Natural killer cell (primary cell): ENCODE data around the gene MUC13. TPM values are rescaled to one million over a fixed set of nuclear protein-coding genes. Genes with fewer than 3 reads are reported as not detected.

ENCODE experiments used
- ATAC-seq, 3 donors: fragments of 150-1000 bp in 2 of 3; fragments of 200-7000 bp in 1 of 3; cut with Tn5 transposase; 1 replicate in 1 of 3; 2 replicates in 2 of 3; pipeline ENCODE4 v1.10.0; 2021; ENCODE audit warnings: mild to moderate bottlenecking in 2 of 3, moderate library complexity in 2 of 3
- DNase-seq, 2 donors: peaks; one replicate each; pipeline versions ENCODE4 v3.0.0 to v3.0.0-alpha.2; 2013 to 2021; ENCODE audit warnings: mixed read lengths in 1 of 2
- H3K27ac ChIP-seq: one replicate; pipeline ENCODE4 v1.5.1; 2013; ENCODE audit warnings: mild to moderate bottlenecking, low read length
- H3K27me3 ChIP-seq: one replicate; pipeline ENCODE4 v1.6.1; 2013; ENCODE audit warnings: low read length; ENCODE audit not compliant: control insufficient read depth, insufficient read depth
- H3K36me3 ChIP-seq: one replicate; pipeline ENCODE4 v1.6.1; 2013; ENCODE audit warnings: low read length; ENCODE audit not compliant: control insufficient read depth, insufficient read depth
- H3K4me1 ChIP-seq: one replicate; pipeline ENCODE4 v1.6.1; 2013; ENCODE audit warnings: low read length; ENCODE audit not compliant: control insufficient read depth, insufficient read depth
- H3K4me3 ChIP-seq: one replicate; pipeline ENCODE4 v1.5.1; 2013; ENCODE audit warnings: low read length
- H3K9me3 ChIP-seq: one replicate; pipeline ENCODE4 v1.6.1; 2013; ENCODE audit warnings: low read length; ENCODE audit not compliant: control insufficient read depth, insufficient read depth
- H3K27ac Mint-ChIP-seq, 2 donors: one replicate each; pipeline ENCODE4 v1.8.0; 2022; ENCODE audit warnings: mild to moderate bottlenecking in 2 of 2, mixed read lengths in 2 of 2, moderate library complexity in 1 of 2
- H3K27me3 Mint-ChIP-seq, 2 donors: one replicate each; pipeline ENCODE4 v1.8.0; 2022; ENCODE audit warnings: low read depth in 2 of 2, mixed read lengths in 2 of 2
- H3K36me3 Mint-ChIP-seq: one replicate; pipeline ENCODE4 v1.8.0; 2022; ENCODE audit warnings: mixed read lengths
- H3K4me1 Mint-ChIP-seq, 2 donors: one replicate each; pipeline ENCODE4 v1.8.0; 2022; ENCODE audit warnings: mixed read lengths in 2 of 2
- H3K4me3 Mint-ChIP-seq: one replicate; pipeline ENCODE4 v1.8.0; 2022; ENCODE audit warnings: mild to moderate bottlenecking, moderate library complexity, mixed read lengths
- H3K9me3 Mint-ChIP-seq, 2 donors: one replicate each; pipeline ENCODE4 v1.8.0; 2022; ENCODE audit warnings: mixed read lengths in 2 of 2
- CTCF ChIP-seq: fragments of 200-600 bp; IDR thresholded peaks from one replicate; pipeline ENCODE4 v1.8.0; 2022; ENCODE audit warnings: antibody characterized with exemption
- WGBS: methylation state at CpG from one replicate; pipeline ENCODE4 v1.1.7; 2013; ENCODE audit warnings: missing lambda C conversion rate; ENCODE audit not compliant: insufficient coverage; 5-methylcytosine and 5-hydroxymethylcytosine counted together
- intact Hi-C: fragments of 100-400 bp; cut with micrococcal nuclease; formaldehyde crosslinking; loops from one replicate; pipeline ENCODE4 v1.14.2; 2022
- total RNA-seq, 4 donors: library from RNA; stranded (reverse); fragments of 120-200 nt in 1 of 4; gene quantifications; one replicate each; pipeline versions ENCODE4 v1.2.3 to v1.2.4, GENCODE V29; 2013 to 2022

The MUC13 gene
- total RNA-seq, 3 donors from 2014 or later (not counting 1 experiment from before 2014, with no cell fraction given), result 0.16 to 2.1 (median 0.63) TPM

- DNase-seq (no peak), ATAC-seq (no peak)
- Histone ChIP-seq H3K36me3 (no peaks in the 10 kb centered on the region), H3K27ac (no peak overlapping the region), H3K9me3 (no peaks in the 10 kb centered on the region), H3K4me1 (peaks cover 11% of the 10 kb centered on the region), H3K27me3 (peaks cover 14% of the 10 kb centered on the region), H3K4me3 (no peak overlapping the region)
- intact Hi-C loops, result no loop called here
- no peak for TF ChIP-seq CTCF
- Mint-ChIP-seq H3K27ac (no peak overlapping the region), H3K36me3 (no peaks in the 10 kb centered on the region), H3K27me3 (peaks cover 50 to 59% of the 10 kb centered on the region in 2 donors), H3K4me3 (no peak overlapping the region), H3K4me1 (peaks cover 5 to 10% of the 10 kb centered on the region in 2 donors), H3K9me3 (no peaks in the 10 kb centered on the region)
- WGBS, result 74% methylated on average over 7 of the region's 7 CpGs
Observed at GRCh38 chr3:124883766-124884473, 50.6 kb downstream of the MUC13 start.

GRCh38 chr3:124882816-124883747 lies 51.5 kb downstream of the MUC13 start:
- H3K27ac Mint-ChIP-seq, result no peak overlapping the region
- Histone ChIP-seq H3K27ac (no peak overlapping the region), H3K9me3 (no peaks in the 10 kb centered on the region), H3K4me3 (no peak overlapping the region), H3K36me3 (no peaks in the 10 kb centered on the region), H3K4me1 (peaks cover 11% of the 10 kb centered on the region), H3K27me3 (peaks cover 8% of the 10 kb centered on the region)
- H3K27me3 Mint-ChIP-seq, result peaks cover 45 to 56% of the 10 kb centered on the region in 2 donors
- H3K4me1 Mint-ChIP-seq, result peaks cover 11 to 13% of the 10 kb centered on the region in 2 donors
- H3K36me3 Mint-ChIP-seq, result no peaks in the 10 kb centered on the region
- H3K9me3 Mint-ChIP-seq, result no peaks in the 10 kb centered on the region
- intact Hi-C loops, result no loop called here
- TF ChIP-seq CTCF, result no peak
- no peak for DNase-seq
- no peak overlapping the region for H3K4me3 Mint-ChIP-seq
- 82% methylated on average over 11 of the region's 13 CpGs for WGBS
- no peak for ATAC-seq

- no peak for TF ChIP-seq CTCF
- no peak for ATAC-seq
- H3K27ac ChIP-seq, result no peak overlapping the region
- H3K9me3 ChIP-seq, result no peaks in the 10 kb centered on the region
- H3K4me3 ChIP-seq, result no peak overlapping the region
- peaks cover 2% of the 10 kb centered on the region for H3K27me3 ChIP-seq
- Mint-ChIP-seq H3K36me3 (no peaks in the 10 kb centered on the region), H3K27me3 (peaks cover 37 to 52% of the 10 kb centered on the region in 2 donors), H3K27ac (no peak overlapping the region), H3K4me1 (peaks cover 8 to 11% of the 10 kb centered on the region in 2 donors), H3K9me3 (no peaks in the 10 kb centered on the region), H3K4me3 (no peak overlapping the region)
- H3K36me3 ChIP-seq, result no peaks in the 10 kb centered on the region
- intact Hi-C loops, result no loop called here
- 89% methylated on average over 11 of the region's 11 CpGs for WGBS
- no peak for DNase-seq
- peaks cover 4% of the 10 kb centered on the region for H3K4me1 ChIP-seq
Observed at GRCh38 chr3:124881976-124882697, 52.4 kb downstream of the MUC13 start.
